ENCODE results near the gene CBFA2T2. TPM values are rescaled to one million over a fixed set of nuclear protein-coding genes. Genes with fewer than 3 reads are reported as not detected.

The CBFA2T2 gene
- total RNA-seq, 8 experiments from 2014 or later: 4.1 to 24.5 (median 12.5) TPM

GRCh38 chr20:33667676-33668465, 178.0 kb downstream of the CBFA2T2 start:
- WGBS, 10 experiments: 0 to 17% (median 0%) methylated on average over 2 to 14 of the region's 47 CpGs; no CpG with 5 or more reads in 7 of the 10 experiments
- Histone ChIP-seq H3K27ac (peak overlapping the region in 1 of 2 donors; percentile 64), H3K4me1 (replicated peaks in 1 of 2) (peaks cover 16 to 31% of the 10 kb centered on the region in 2 donors), H3K4me3 (peak overlapping the region; percentile 15 to 35 (median 29))
- in situ Hi-C loops (cut with MboI; ENCODE audit: low pct_unique_long_range_greater_than_20kb in 2 of 9, low sequenced_read_pairs in 9 of 9, unreplicated experiment in 9 of 9): no loop called here
- ATAC-seq (replicated peaks in 6 of 8): peak; percentile 2 to 62 (median 43)

GRCh38 chr20:33668466-33669155, 178.7 kb downstream of the CBFA2T2 start:
- Histone ChIP-seq H3K27ac (no peak overlapping the region), H3K4me3 (no peak overlapping the region), H3K4me1 (replicated peaks in 1 of 2) (peaks cover 22 to 37% of the 10 kb centered on the region in 2 donors)
- 80 to 100% (median 94%) methylated on average over 1 to 11 of the region's 13 CpGs for WGBS, 10 experiments
- ATAC-seq (replicated peaks in 6 of 8): no peak
- in situ Hi-C loops (cut with MboI; ENCODE audit: low pct_unique_long_range_greater_than_20kb in 2 of 9, low sequenced_read_pairs in 9 of 9, unreplicated experiment in 9 of 9): no loop called here

GRCh38 chr20:33669224-33669623, 179.3 kb downstream of the CBFA2T2 start:
- ATAC-seq (replicated peaks in 6 of 8): no peak
- in situ Hi-C loops (cut with MboI; ENCODE audit: low pct_unique_long_range_greater_than_20kb in 2 of 9, low sequenced_read_pairs in 9 of 9, unreplicated experiment in 9 of 9): no loop called here

GRCh38 chr20:33669873-33670640, 180.2 kb downstream of the CBFA2T2 start:
- no peak for ATAC-seq (replicated peaks in 6 of 8)
- WGBS, 10 experiments: 67 to 95% (median 83%) methylated on average over 2 to 4 of the region's 13 CpGs; no CpG with 5 or more reads in 6 of the 10 experiments
- no peak overlapping the region for H3K27ac ChIP-seq
- no peak overlapping the region for H3K4me3 ChIP-seq
- in situ Hi-C loops (cut with MboI; ENCODE audit: low pct_unique_long_range_greater_than_20kb in 2 of 9, low sequenced_read_pairs in 9 of 9, unreplicated experiment in 9 of 9): no loop called here
- H3K4me1 ChIP-seq (replicated peaks in 1 of 2): peaks cover 21 to 33% of the 10 kb centered on the region in 2 donors

More at GRCh38 chr20:33669224-33669623, 179.3 kb downstream of the CBFA2T2 start:
- Histone ChIP-seq H3K4me3 (no peak overlapping the region), H3K4me1 (replicated peaks in 1 of 2) (peaks cover 20 to 34% of the 10 kb centered on the region in 2 donors), H3K27ac (no peak overlapping the region)
- WGBS, 10 experiments: no CpG with 5 or more reads among the region's 5 CpGs

GRCh38 chr20:33670715-33671499, 181.0 kb downstream of the CBFA2T2 start:
- 86 to 100% (median 89%) methylated on average over 1 to 3 of the region's 6 CpGs; no CpG with 5 or more reads in 4 of the 10 experiments for WGBS, 10 experiments
- no peak overlapping the region for H3K27ac ChIP-seq
- in situ Hi-C loops (cut with MboI; ENCODE audit: low pct_unique_long_range_greater_than_20kb in 2 of 9, low sequenced_read_pairs in 9 of 9, unreplicated experiment in 9 of 9): no loop called here

DNA sequence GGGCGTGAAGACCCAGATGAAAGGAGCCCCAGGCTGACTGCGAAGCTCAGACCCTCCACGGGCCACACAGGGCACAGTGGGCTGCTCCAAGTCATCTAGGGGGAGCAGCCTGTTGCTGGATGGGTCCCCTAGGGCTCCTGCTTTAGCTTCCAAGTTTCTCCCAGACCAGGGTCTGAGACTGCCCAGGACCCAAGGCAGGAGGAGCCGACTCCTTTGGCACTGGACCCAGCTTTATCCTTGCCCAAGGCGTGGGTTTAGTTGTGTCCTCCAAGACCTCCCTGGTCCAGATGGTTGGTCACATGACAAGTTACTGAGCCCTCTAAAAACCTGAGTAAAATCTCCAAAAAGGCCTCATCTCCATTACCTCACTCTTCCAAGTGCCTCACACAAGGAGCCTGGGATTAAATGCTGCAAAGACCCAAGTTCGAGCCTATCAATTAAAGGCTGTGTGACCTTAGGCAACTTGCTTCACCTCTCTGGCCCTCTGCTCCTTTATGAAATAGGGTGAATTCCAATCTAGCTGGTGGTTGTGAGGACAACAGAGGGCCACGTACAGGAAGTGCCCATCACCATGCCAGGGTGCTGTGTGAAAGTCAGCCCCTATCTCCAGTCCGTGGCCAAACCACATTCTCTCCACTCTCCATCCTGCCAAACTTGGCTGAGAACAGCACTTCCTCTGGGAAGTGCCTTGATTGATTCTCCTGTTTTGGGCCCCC, 181.8 kb downstream of the CBFA2T2 start:
- peaks cover 24 to 35% of the 10 kb centered on the region in 2 donors for H3K4me1 ChIP-seq (replicated peaks in 1 of 2)
- 33 to 100% (median 91%) methylated on average over 1 to 4 of the region's 8 CpGs; no CpG with 5 or more reads in 2 of the 10 experiments for WGBS, 10 experiments
- no peak overlapping the region for H3K4me3 ChIP-seq
- ATAC-seq (replicated peaks in 6 of 8): no peak
- H3K27ac ChIP-seq: no peak overlapping the region
- in situ Hi-C loops (cut with MboI; ENCODE audit: low pct_unique_long_range_greater_than_20kb in 2 of 9, low sequenced_read_pairs in 9 of 9, unreplicated experiment in 9 of 9): no loop called here

More at GRCh38 chr20:33670715-33671499, 181.0 kb downstream of the CBFA2T2 start:
- Histone ChIP-seq H3K4me1 (replicated peaks in 1 of 2) (peaks cover 29 to 40% of the 10 kb centered on the region in 2 donors), H3K4me3 (no peak overlapping the region)
- ATAC-seq (replicated peaks in 6 of 8): no peak

DNA sequence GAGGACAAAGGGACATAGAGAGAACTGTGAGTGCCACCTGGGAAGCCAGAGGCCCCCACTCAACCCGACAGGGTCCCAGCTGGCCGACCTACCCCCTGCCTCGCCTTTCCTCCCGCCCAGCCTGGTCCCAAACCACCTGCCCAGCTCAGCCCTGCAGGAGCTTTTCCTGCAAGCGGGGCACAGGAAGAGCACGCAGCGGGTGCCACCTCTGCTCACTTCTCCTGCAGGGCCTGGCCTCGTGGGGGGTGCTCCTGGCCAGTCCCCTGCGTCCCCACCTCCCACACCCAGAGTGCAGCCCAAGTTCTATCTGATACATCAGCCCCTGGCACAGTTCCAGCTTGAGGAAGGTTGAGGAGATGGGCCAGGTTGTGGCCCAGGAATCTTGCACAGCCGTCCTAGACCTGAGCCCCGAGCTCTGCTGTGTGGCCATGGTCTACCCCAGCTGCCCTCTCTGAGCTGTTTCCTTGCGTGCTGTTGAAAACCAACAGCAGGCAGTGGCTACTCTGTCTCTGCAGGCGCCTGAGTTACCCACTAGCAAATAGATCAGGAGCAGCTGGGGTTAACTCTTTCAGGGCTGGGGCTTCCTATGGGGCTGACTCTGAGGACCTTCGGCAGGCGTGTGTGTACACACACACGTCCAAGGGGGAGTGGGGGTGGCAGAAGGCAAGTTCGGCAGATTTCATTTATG, 182.7 kb downstream of the CBFA2T2 start:
- H3K4me3 ChIP-seq: peak overlapping the region in 3 of 5 donors; percentile 57 to 83 (median 77)
- WGBS, 10 experiments: 0 to 89% (median 60%) methylated on average over 1 to 8 of the region's 17 CpGs; no CpG with 5 or more reads in 3 of the 10 experiments
- peaks cover 24 to 31% of the 10 kb centered on the region in 2 donors for H3K4me1 ChIP-seq (replicated peaks in 1 of 2)
- in situ Hi-C loops (cut with MboI; ENCODE audit: low pct_unique_long_range_greater_than_20kb in 2 of 9, low sequenced_read_pairs in 9 of 9, unreplicated experiment in 9 of 9): no loop called here
- ATAC-seq (replicated peaks in 6 of 8): no peak
- no peak overlapping the region for H3K27ac ChIP-seq

DNA sequence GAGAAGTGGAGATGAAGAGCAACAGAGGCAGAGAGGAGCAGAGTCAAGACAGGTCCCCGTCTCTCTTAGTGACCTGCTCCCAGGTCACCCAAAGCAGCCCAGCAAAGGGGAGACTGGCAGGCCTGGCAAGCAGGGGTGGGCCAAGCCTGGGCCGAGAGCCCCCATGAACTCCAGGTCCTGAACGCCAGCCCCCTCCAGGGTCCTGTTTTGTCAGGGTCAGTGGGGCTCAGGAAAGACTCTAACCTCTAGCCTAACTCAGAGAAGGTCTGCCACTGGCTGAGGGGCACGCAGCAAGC, 183.2 kb downstream of the CBFA2T2 start:
- WGBS, 10 experiments: 60 to 100% methylated on average over 1 of the region's 4 CpGs; no CpG with 5 or more reads in 8 of the 10 experiments
- peak overlapping the region in 4 of 5 donors; percentile 45 to 83 (median 67) for H3K4me3 ChIP-seq
- no peak for ATAC-seq (replicated peaks in 6 of 8)
- peaks cover 24 to 30% of the 10 kb centered on the region in 2 donors for H3K4me1 ChIP-seq (replicated peaks in 1 of 2)
- in situ Hi-C loops (cut with MboI; ENCODE audit: low pct_unique_long_range_greater_than_20kb in 2 of 9, low sequenced_read_pairs in 9 of 9, unreplicated experiment in 9 of 9): no loop called here
- H3K27ac ChIP-seq: no peak overlapping the region

GRCh38 chr20:33673410-33674293, 183.8 kb downstream of the CBFA2T2 start:
- 37% methylated on average over 3 of the region's 29 CpGs; no CpG with 5 or more reads in 9 of the 10 experiments for WGBS, 10 experiments
- H3K4me3 ChIP-seq: peak overlapping the region; percentile 45 to 83 (median 57)
- peaks cover 24 to 29% of the 10 kb centered on the region in 2 donors for H3K4me1 ChIP-seq (replicated peaks in 1 of 2)
- peak overlapping the region in 1 of 2 donors; percentile 67 for H3K27ac ChIP-seq
- peak; percentile 1 to 46 (median 7) for ATAC-seq (replicated peaks in 6 of 8)
- in situ Hi-C loops (cut with MboI; ENCODE audit: low pct_unique_long_range_greater_than_20kb in 2 of 9, low sequenced_read_pairs in 9 of 9, unreplicated experiment in 9 of 9): no loop called here

DNA sequence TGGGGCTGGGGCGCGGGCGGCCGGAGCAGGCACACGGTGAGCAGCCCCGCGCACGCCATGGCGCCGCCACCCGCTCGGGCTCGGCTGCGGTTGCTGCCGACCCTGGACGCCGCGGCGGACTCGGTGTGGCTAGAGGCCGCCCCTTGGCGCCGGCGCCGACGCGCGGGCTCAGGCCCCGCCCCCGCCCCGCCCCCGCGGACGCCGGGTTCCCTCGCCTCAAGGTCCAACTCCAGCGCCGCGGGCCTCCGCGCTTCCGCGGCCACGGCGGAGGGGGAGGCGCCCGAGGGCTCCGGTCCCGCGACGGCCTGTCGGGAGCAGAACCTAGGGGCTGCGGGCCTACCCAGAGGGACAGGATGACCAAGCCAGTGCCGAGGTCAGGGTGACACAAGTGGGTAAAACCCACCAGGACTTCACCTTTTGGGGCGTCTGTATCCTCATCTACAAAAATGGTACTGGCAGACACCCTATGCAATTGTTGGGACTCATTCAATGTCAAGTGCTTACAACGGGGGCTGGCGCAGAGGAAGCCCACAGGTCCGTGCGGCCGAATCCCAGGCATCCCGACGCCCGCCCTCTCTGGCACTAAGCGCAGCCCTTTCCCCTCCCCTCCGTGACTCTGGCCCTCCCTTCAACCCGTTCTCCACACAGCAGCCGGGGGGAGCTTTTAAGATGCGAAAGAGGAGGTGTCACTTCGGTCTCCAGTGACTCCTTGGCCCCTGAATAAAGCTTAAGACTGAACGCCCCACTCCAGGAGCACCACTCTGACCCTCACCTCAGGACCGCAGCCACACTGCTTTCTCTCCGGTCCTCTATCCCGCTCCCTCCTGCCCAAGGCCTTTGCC, 184.6 kb downstream of the CBFA2T2 start, which contains the start of gene NECAB3:
Gene NECAB3 (minus strand): TSS at position 135 of the 842 bp plus-strand sequence. CDS start 76 bp downstream, at position 59.
- Histone ChIP-seq H3K4me3 (peak within 1 kb of the TSS; percentile 45 to 83 (median 57)), H3K27ac (peak within 1 kb of the TSS in 1 of 2 donors; percentile 67), H3K4me1 (replicated peaks in 1 of 2) (peaks cover 24 to 29% of the 10 kb centered on the region in 2 donors)
- peak; percentile 77 to 93 (median 87) for ATAC-seq (replicated peaks in 6 of 8)
- WGBS, 10 experiments: 0 to 40% (median 15%) methylated on average over 1 to 9 of the region's 73 CpGs; no CpG with 5 or more reads in 3 of the 10 experiments
- in situ Hi-C loops (cut with MboI; ENCODE audit: low pct_unique_long_range_greater_than_20kb in 2 of 9, low sequenced_read_pairs in 9 of 9, unreplicated experiment in 9 of 9): no loop called here
